ENCODE results near the gene MTHFD1L.

Gene MTHFD1L

DNA sequence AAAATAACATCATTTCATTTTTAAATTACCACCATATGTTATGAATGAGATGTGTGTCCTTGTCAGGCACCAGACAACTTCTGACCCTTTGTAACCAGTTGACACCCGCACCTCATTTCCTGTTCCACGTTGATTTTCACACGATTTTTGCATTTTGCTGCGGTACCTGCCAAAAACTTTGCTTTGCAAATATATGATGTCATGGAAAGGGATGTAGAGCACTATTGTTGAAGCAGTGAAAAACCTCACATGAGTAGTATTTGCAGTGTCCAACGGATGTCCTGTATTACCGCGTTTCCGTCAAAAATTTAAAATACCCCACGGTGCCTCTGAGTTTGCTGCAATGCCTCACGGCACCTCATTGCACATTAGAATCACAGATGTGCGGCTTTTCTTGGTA lies 115.6 kb downstream of the MTHFD1L start:
- FAIRE-seq = no peak
- DNase-seq (ENCODE audit: insufficient read length, low spot score) = no peak

- no peak for FAIRE-seq
Observed at GRCh38 chr6:150981669-150982068, 116.2 kb downstream of the MTHFD1L start.

DNA sequence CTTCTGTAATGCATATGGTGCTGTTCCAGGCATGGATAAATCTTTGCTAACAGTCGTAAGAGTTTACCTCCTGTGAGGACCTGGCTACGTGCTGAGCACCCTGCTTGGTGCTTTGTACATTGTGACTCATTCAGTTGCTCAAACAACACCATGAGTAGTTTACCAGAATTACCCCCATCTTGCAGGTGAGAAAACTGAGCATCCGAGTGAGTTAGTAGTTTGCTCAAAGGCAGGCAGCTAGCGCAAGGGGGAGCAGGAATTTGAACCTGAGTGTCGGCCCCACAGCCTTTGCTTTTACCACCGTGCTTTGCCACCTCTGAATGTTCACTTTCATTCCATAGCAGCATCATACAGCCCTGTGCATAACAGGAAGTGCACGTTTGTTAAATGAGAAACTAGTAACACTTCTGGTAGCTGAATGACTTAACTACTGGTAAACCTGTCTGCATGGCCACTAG lies 121.9 kb downstream of the MTHFD1L start:
- FAIRE-seq = no peak
- no peak for DNase-seq (ENCODE audit: insufficient read length, low spot score)

More at GRCh38 chr6:150981669-150982068, 116.2 kb downstream of the MTHFD1L start:
- DNase-seq (ENCODE audit: insufficient read length, low spot score) = no peak

GRCh38 chr6:150987855-150988464 lies 122.5 kb downstream of the MTHFD1L start:
- DNase-seq (ENCODE audit: insufficient read length, low spot score) (no peak), FAIRE-seq (no peak)

DNA sequence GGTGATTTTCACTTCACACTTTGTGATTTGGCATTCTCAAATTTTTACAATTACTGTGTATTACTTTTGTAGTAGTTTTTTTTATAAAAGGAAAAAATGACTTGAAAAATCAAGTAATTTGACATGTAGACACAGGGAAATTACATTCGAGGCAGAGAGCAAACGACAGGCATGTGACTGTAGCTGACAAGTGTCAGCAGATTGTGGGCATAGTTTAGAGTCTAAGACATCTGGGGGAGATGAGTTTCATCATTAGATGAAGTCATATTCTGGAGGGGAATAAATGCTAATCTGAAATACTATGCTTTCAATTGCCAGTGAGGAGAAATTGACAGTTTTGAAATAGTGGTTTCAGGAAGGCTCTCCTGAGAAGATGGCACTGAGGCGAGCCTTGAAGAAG lies 126.0 kb downstream of the MTHFD1L start:
- DNase-seq (ENCODE audit: insufficient read length, low spot score) (no peak), FAIRE-seq (no peak)

DNA sequence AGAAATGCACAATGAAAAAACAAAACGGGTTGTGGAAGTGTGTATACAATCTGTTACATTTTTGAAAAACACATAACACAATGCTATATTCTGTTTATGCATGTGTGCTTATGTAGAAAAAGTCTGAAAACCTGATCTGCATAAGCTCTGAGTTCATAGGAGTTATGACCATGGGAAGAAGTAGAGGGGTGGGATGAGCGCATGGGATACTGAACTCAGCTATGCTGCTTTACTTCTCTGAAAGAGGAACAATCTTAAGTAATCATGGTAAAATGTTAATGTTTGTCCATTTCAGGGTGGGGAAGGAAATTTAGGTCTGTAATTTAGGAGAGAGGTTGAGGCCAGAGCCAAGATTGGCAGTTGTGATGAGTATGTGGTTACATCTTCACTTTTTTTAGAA lies 126.8 kb downstream of the MTHFD1L start:
- DNase-seq (ENCODE audit: insufficient read length, low spot score) (no peak), FAIRE-seq (no peak)

GRCh38 chr6:150992703-150993102 lies 127.2 kb downstream of the MTHFD1L start:
- no peak for FAIRE-seq
- no peak for DNase-seq (ENCODE audit: insufficient read length, low spot score)

DNA sequence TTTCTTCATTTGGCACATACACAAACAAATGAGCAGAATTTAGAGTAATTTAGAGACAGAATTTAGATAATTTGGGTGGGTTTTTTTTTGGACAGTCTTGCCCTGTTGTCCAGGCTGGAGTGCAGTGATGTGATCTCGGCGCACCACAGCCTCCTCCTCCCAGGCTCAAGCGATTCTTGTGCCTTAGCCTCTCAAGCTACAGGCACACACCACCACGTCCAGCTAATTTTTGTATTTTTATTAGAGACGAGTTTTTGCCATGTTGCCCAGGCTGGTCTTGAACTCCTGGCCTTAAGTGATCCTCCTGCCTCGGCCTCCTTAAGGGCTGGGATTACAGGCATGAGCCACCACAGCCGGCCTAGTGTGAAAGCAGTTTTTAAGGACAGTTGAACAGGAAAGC lies 127.8 kb downstream of the MTHFD1L start:
- DNase-seq (ENCODE audit: insufficient read length, low spot score) = no peak
- no peak for FAIRE-seq

- DNase-seq (ENCODE audit: insufficient read length, low spot score) = no peak
- FAIRE-seq = no peak
Observed at GRCh38 chr6:150994026-150994425, 128.5 kb downstream of the MTHFD1L start.

DNA sequence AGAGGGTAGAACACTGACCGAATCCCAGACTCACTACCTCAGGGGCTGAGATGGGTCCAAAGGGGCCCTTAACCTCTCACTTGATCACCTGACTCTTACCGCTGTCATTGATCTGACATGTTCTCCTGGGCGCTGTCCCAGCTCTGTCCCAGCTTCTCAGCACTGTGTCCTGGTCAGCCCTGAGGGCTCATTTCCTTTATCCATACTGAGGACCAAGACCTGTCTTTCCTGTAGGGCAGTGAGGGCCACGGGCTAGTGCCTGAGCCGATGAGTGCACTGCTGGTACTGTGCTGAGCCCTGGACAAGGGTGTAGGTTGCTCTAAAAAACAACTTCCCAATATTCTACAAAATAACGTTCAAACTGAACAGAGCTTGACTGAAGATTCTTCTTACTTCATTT lies 131.5 kb downstream of the MTHFD1L start:
- DNase-seq (ENCODE audit: insufficient read length, low spot score) (no peak), FAIRE-seq (no peak)

DNA sequence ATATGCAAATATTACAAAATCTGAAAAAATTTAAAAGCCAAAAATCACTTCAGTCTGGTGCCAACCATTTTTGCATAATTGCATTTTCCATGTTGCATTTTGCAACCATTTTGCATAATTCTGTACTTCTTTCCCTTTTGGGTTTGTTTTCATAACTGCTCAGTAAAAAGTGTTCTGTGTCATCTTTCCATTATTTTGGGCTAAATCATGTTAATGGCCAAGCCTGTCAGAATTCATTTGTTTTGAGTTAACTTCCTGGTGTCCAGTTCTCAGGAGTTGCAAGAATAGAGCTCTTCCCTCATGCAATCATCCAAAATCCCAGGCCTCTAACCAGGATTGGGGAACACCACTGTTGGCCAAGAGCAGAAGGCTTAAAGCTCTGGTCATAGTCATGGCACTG lies 133.6 kb downstream of the MTHFD1L start:
- no peak for FAIRE-seq
- DNase-seq (ENCODE audit: insufficient read length, low spot score) = no peak

DNA sequence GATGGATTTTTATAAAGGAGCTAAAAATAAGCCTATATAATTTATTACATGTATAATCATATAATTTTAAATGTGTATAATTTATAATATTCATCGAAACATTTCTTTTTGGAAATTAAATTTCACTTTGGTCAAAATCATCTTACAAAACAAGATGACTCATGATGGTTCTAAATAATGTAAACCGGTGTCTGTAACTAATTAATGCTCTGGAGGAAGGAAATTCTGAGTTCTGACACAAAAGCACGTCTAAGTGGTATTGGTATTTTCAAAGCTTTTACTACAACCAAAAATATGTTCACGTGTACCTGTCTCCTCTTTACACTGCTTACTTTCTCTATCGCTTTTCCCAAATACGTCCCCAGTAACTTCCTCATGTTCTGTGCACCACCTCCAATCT lies 134.1 kb downstream of the MTHFD1L start:
- FAIRE-seq = no peak
- no peak for DNase-seq (ENCODE audit: insufficient read length, low spot score)

- FAIRE-seq = no peak
- DNase-seq (ENCODE audit: insufficient read length, low spot score) = no peak
Observed at GRCh38 chr6:151001387-151002056, 136.0 kb downstream of the MTHFD1L start.

DNA sequence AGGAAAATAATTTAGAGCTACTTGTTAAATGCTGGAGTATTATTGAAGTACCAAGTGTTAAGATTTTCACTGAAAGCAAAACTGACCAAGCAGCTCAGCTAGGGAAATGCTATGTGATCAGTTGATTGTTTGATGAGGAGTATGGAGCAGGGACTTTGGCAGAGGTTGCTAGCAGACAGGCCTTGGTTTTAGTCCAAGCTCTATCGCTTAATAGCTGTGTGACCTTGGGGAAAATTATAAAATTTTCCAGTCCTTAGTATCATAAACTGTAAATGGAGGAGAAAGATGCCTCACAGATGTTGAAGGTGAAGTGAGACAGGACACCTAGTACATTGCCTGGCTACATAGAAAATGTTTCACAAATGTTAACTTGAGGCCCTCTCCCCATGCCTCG lies 136.6 kb downstream of the MTHFD1L start:
- DNase-seq (ENCODE audit: insufficient read length, low spot score) (no peak), FAIRE-seq (no peak)

DNA sequence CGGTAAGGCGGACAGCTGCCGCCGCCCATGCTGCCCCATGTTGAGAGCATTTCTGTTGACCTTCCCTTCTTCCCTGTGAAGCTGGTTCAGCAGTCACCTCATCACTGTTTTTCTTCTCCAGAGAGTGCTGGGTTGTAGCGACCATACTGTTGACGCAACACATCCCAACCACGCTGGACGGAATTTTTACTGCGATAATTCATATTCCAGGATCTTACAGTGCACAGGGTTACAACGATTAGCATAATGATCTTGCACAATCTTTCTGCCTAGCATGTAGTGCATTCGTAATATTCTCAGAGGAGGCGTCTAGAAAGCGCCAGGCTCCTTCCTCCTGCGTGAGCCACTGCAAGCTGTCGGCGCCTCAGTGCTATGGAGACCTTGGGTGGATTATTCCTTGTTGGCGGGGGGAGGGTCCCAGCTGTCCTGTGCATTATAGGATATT lies 137.0 kb downstream of the MTHFD1L start:
- DNase-seq (ENCODE audit: insufficient read length, low spot score) (no peak), FAIRE-seq (no peak)

DNA sequence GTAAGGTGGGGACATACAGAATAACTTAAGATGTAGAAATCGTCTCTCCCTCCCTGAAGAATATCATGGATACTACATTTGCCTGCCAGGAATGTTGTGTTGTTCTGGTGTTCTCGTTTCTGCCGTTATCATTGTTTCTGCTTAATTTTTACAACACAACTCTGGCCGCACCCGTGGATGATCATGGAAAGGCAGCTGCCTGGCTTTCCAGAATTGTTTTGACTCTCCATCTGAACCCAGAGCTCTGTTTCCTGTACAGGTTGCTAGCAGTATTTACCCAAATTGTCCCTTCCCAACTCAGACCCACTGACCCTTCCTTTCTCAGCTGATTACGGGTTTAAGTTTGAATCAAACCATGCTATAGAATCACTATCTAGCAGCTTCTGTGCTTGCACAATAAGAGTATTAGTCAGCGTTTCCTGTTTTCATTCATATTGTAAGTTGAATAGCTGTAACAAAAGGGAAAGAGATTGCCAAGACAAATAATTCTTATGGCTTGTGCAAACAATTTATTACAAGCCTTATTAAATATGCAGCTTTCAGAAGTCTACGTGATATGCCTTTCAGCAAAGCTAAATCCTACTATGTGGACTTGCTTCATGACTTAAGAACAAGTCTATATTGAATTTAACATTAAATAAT lies 139.0 kb downstream of the MTHFD1L start:
- FAIRE-seq (no peak), DNase-seq (ENCODE audit: insufficient read length, low spot score) (peak; percentile 54)

- FAIRE-seq (no peak), DNase-seq (ENCODE audit: insufficient read length, low spot score) (no peak)
Observed at GRCh38 chr6:151005164-151005563, 139.7 kb downstream of the MTHFD1L start.

DNA sequence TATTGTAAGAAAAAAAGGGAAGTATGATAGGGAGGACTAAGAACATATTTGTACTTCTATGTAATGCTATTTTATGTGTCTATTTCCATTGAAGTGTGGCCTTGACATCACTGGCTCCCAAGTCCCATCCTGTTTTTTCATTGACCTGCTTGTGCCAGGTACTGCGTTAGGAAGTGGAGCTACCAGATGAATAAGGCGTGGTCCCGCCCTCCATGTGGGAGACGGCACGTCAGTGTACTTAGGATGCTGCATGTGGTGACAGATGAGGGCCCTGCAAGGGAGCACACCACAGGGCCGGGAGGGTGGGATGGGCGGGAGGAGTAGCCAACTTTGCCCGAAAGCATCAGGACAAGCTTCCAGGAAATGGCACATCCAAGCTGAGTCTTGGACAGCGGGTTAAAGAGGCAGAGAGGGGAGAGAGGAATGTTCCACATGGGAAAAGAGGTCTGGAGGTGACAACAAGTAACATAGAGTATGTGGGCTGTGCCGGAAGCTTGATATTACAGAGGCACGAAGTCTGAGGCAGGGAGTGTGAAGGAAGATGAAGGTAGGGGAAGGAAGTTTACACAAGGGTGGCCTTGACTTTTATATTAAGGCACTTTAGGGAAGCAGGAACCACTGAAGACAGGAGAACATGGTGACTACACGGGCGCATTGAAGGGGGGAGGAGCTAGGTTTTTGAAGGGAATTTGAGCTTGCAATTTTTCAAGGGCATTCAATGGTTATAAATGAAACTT lies 140.6 kb downstream of the MTHFD1L start:
- no peak for FAIRE-seq
- DNase-seq (ENCODE audit: insufficient read length, low spot score) = no peak

- DNase-seq (ENCODE audit: insufficient read length, low spot score) = no peak
- FAIRE-seq = no peak
Observed at GRCh38 chr6:151007076-151007475, 141.6 kb downstream of the MTHFD1L start.

GRCh38 chr6:151007922-151008321 lies 142.4 kb downstream of the MTHFD1L start:
- DNase-seq (ENCODE audit: insufficient read length, low spot score) (no peak), FAIRE-seq (no peak)

- DNase-seq (ENCODE audit: insufficient read length, low spot score) (no peak), FAIRE-seq (no peak)
Observed at GRCh38 chr6:151008425-151008824, 142.9 kb downstream of the MTHFD1L start.
